Activated CD4-positive, alpha-beta T cell treated with anti-CD3 and anti-CD28 coated beads, Interleukin-2, amount 50 U/mL, for 24 hours (primary cell): ENCODE data around the gene MDGA2.

ENCODE experiments used
- DNase-seq, 2 donors: peaks; one replicate each; pipeline ENCODE4 v3.0.0-alpha.2; 2020; ENCODE audit warnings: low read depth in 1 of 2, low spot score in 1 of 2

MDGA2 gene

DNA sequence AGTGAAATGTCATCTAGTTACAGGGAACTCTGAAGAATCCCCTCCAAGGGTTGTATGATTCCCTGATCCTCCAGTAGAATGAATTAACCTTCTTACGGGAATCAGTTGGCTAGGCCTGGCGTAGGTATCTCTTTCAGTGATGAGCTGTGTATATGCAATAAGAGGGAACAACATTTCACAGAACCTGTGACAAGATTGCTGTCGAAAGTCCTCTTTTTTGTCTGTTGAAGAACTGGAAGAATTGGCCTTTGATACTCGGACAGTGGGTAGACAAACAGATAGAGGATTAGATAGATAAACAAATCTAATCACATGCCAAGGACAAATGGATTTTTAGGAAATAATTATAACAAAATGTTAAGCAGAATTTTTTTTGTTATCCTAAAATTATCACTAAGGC is 184.6 kb downstream of the MDGA2 start:
- no peak for DNase-seq

DNA sequence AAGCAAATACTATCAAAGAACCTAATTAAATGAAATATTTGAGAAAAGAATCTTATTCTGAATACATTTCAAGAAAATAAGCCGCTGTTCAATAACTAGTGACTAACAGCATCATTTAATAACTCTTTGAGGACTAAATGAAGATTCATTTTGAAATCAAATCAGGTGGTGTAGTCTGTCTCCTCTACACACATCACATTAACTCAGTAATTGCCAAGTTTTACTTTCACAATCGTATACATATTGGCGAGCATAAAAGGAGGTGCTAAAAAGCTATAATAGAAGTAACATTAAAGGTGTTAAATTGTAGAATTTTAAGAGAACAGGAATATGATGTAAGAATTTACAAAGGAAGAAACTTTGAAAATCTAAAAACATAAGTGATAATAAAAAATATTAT is 185.1 kb downstream of the MDGA2 start:
- no peak for DNase-seq

DNA sequence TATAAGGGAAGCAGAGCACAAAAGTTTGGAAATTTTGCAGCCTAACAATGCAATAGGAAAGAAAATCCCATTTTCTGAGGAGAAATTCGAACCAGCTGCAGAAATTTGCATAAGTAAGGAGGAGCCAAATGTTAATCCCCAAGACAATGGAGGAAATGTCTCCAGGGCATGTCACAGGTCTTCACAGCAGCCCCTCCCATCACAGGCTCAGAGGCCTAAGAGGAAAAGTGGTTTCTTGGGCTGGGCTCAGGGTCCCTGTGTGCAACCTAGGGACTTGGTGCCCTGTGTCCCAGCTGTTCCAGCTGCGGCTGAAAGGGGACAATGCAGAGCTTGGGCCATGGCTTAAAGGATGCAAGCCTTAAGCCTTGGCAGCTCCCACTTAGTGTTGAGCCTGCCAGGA is 190.0 kb downstream of the MDGA2 start:
- DNase-seq = no peak

DNA sequence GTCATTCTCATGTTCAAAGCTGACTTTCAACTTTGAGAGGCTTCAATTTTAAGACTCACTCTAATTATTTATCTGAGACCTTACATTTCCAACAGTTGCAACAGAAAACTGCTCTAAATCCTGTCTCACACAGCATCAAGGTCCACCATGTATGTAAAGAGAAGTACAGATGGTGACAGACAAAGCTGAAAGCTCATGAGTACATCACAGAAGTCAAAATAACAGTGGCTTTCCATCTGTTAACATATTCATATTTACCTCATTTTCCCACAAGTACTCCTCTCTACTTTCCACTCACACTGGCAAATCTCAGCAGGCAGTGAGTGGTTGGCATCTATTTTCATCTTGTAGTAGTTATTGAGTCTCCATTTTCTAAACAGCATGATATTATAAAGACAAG is 192.0 kb downstream of the MDGA2 start:
- no peak for DNase-seq

DNA sequence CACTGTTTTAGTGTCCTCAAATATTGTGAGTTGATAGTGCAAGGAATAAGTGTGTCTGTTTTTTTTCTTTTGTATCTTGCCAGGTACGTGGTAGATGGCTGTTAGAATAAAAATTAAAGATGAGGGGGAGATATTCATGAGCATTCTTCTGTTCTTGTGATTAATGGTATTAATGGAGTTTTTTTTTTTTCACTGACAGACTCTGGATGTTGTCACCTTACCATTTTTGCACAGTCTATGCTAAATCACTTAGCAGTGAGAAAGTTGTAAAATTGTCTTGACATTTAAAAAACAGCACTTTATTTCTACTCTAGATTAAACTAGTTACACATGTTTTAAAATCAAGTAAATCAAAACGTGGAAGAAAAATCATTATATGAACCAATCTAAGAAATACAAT is 204.3 kb downstream of the MDGA2 start:
- no peak for DNase-seq

DNA sequence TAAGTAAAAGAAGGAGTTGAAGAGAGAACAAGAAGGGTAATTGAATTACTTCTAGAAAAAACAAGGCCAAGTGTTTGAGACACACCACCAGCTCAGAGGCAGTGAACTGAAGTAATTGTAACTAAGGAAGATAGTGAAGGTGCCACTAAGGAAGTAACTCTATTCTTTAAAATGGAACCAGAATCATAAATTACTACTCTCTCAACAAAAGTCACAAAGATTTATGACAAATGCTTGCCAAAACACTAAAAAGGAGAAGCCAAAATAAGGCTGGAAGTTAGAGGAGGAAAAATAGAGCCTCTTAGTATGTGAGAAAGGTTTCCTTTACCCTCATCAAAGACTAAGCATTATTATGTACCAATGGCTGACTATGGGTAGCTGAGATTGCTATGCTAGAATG is 208.5 kb downstream of the MDGA2 start:
- DNase-seq = no peak

DNA sequence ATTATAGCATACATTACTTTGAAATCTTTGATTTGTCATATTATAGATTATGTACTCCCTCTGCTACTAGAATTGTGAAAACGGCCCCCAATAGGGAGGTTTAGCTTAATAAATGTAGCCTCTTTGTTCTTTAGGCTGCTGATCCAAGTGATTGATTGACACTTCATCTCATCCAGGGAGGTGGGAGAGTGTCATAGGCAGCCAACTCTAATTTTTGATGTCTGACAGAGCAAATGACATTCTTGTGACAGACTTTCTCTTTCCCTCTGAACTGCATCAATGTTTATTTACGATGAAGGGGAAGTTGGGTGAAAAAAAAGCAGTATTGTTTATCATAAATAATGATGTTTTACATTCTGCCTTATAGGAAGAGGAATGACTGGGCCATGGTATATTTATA is 221.4 kb downstream of the MDGA2 start:
- DNase-seq = no peak

DNA sequence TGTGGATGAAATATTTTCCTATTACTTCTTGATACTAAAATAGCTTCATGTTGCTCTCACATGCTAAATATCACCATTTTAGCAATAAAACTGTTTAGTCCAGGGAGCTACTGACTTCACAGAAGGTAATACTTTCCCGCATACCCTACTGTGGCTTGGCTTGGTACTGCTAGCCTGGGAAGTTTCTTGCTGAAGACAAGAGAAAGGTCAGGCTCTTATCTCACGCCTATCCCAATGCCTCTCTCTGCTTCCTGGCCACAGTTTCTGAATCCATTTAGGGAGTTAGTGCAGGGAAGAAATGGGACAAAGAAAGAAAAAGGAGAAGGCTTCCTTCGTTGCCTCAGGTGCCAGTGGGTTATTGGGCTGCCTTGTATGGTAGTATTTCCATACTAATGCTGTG is 228.3 kb downstream of the MDGA2 start:
- DNase-seq = no peak

DNA sequence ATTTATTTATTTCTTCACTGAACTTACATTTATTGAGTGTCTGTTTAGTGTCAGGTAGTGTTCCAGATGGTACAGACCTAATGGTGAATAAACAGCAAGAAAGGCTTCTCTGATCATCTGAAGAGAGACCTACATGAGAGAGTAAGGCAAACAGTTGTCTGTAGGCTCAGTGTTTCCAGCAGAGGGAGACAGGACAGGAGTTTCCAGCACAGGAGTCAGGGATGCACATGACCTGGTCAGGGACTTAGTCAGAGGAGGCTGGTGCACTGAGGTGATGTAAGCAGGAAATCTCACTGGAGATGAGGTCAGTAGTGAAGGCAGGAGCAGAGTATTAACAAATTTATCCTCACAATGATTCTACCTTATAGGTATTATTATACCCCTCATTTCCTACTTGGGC is 233.2 kb downstream of the MDGA2 start:
- no peak for DNase-seq

DNA sequence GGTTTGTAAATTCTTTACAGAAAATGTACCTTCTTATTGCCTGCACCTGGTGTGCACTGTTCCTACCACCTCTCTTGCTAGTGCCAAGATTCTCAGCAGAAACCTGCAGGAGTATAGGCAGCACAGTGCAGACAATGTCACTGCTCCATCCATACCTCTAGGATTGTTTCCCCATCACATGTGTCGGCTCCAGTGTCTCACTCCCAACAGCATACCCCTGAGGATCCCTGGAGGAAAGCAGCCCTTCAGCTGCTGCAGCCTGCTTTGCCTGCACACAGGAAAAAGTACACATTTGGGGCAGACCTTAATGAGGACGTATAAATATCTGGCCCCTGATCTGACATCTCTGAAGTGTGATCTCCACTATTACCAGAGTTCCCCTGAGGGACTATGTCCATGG is 235.5 kb downstream of the MDGA2 start:
- DNase-seq = no peak

DNA sequence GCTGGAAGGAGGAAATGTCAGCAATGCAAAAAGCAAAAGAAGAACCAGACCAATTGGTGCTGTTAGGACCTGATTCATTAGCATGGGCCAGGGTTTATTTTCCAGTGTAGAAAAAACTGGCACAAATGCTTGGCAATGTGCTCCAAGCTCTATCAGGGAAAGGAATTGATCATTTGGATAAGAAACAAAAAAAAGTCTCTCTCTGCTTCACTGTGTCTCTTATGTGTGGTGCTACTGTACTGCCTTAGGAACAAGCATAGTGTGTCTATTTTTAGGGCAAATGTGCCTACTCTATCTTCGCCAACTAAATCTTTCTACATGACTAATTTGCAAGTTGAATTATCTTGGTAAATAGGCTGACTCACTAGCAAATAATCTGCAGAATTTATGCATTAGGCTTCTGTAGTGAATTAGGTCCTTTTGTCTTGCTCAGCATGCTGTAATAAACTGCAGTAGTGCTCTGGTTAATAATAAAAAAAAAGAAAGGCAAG is 236.7 kb downstream of the MDGA2 start:
- no peak for DNase-seq

DNA sequence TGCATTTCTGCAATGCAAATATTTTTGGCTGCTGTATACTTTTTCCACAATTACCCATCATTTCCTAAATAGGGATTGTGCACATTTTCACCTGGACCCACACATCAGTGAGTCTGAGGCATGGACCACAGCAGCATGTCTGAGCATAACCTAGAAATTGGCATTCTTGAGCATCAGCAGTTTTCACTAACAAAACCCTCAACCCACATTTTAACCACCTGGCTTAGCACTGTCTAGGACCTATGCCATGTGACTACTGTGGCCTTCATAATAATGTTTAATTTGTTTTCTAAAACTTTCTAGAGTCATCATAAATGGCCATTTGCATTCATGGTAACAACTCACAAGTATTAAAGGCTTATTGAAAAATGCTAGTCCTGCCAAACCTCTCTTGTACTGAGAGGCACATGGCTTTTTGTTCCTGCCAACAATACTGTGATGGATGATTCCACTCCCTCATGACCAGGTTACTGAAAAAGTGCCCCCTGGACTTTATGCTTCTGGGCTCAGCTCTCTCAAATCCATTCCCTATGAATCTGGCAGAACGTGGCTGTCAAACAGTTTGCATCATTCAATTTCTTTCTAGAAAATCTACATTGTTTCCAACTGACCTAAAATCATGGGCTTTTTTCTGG is 240.0 kb downstream of the MDGA2 start:
- no peak for DNase-seq

DNA sequence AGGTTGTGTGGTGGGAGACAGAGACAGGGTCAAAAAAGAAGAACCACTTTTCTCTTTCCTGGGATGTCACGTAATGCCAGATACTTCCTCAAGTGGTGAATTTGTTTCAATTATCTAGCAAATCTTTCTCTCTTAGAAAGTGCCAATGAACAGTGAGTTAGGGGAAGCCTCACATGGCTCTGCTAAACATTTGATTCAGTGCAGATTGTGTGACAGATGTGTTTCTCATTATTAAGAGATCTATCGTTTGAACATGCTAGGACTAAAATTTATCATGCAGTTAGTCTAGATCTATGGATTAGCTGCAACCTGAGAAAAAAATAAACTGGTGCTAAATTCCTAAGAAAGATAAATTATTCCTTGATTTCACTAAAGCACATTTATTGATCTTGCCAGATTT is 247.8 kb downstream of the MDGA2 start:
- no peak for DNase-seq

DNA sequence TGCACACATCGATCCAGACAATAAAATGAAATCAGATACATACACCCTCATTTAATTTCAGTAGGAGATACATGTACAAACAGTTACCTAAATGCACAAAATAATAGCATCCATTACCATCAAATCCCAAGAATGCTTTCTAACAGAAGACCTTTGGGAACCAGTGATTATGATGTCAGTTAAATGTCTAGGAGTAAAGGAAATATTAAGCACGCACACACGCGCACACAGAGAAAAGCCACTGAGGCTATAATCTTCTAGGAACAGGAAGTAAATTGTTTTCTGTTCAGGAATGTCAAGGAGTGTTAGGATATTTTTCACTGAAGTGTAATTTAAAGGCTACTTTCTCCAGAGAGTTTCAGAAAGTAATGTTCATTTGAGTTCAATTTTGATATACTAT is 250.1 kb downstream of the MDGA2 start:
- DNase-seq = no peak

DNA sequence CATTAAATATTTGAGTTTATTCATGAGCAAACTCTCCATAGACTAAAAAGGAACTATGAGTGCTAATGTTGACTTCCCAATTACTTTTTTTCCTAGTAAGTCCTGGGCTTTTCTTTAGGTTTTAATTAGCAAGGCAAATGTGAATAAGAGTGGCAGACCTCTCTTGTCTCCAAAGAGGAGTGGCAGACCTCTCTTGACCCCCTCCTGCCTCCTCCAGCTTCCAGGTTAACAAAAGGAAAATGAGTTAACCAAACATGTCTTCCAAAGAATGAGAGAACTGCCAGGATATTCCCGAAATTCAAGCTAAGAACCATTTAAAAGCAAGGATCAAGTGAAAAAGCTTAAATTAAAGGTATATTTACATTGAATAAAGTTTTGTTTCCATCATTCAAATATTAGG is 253.2 kb downstream of the MDGA2 start:
- no peak for DNase-seq

DNA sequence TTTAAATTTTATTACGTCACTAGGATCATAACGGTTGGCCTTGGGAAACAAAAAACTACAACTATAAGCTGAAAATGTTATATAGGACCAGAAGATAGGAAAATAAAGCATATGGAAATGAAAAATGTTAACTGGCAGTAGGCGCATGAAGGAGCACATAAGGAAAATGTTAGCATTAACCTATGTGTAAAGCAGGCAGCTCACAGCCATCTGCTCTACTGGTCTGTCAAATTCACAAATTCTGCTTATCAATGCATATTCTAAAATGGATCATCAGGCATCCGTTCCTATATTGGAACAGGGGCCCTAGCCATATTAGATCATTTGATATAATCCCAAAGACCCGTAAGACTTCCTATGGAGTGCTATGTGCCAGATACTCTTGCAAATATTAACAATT is 263.9 kb downstream of the MDGA2 start:
- DNase-seq = no peak

DNA sequence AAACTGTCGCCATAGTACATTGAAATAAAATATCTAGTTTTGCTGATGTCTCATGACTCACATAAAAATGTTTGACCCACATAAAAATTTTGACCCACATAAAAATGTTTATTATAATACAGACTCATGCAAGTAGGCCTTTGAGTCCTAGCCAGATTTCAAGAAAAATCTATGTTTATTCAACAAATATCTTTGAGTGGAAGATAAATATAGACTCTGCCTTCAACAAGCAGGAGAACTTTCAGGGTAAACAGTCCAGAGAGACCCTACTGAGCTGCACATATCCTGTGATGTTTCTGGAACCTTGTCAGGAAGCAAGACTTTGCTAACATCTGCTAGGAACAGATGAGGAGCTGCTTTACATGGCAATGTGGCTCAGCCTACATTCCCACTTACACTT is 283.1 kb downstream of the MDGA2 start:
- DNase-seq = no peak

DNA sequence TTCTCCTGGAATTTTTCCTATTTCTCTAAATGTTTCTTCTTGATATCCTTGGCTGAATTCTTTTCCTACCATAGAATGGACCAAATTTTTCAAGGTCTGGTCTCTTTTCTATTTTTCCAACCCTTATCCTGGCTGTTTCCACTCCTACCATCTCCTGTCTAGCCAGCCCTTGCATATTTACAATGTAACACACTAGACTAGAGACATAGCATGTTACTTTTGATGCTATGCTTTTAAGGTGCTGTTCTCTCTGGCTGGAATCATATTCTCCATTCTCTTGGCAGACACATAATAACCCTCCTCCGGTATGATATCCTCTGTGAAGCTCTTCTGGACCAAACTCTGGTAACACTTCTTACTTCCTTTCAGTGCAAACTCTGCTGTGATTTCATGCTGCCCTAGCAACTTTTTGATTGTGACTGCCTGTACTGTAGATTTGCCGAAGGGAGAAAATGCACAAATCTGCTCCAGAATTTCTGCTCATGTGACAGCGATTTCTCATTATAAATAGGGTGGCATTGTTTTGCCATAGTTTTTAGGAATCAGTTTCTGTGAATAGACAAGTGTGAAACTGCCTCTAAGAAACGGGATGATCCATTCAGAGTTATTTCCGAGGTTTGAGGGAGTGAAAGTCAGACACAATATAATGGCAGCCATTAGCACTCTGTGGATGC is 284.4 kb downstream of the MDGA2 start:
- DNase-seq = no peak

DNA sequence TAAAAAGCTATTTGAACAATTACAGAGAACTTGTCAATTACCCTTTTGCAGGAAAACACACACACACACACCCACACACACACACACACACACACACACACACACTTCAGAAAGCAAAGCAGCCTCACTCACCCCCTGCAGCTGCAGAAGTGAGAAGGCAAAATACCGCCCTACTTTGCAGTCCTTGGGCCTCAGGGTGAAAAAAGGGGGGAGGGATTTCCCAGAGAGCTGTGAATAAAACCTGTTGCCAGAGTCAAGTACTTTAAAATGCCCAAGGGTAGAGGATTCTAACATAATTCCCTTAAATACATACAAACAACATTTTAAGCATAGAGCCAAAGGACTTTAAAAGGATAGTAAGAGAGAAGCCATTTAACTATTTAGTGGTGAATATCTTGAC is 285.9 kb downstream of the MDGA2 start:
- DNase-seq = no peak

DNA sequence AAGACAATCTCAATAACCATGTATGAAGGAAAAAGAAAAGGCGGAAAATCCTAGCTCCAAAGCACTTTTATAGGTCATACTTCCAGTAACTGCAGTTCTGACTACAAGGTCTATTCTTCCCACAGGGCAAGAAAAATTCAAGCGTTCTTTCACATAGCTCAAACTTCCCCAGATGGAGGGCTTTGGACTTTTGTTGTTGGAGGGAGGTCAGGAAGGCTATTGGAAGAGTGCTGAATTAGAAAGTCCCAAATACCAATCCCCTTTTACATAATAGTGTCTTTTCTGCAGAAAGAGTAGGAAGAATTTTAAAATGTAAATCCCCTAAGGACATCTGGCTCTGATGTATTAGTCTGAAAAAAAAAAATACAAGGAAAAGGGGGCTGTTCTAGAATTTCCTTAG is 309.4 kb downstream of the MDGA2 start:
- DNase-seq = no peak

DNA sequence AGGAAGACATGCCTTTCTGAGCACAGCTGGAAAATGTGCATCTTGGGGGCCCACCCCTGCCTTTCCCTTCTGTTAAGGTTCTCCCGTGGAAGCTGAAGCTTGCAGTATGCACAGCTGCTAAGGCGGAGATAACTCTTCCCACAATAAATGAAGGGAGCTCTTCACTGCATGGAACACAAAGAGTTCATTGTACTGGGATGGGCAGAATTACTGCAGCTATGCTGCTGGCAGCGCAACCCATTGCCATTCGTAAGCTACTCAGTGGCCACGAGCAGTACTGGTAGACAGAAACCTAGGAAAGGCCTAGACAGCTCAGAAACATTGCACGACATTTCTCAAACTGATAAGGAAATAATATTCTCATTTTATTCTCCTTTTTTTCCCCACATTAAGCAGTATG is 310.2 kb downstream of the MDGA2 start:
- DNase-seq = no peak

DNA sequence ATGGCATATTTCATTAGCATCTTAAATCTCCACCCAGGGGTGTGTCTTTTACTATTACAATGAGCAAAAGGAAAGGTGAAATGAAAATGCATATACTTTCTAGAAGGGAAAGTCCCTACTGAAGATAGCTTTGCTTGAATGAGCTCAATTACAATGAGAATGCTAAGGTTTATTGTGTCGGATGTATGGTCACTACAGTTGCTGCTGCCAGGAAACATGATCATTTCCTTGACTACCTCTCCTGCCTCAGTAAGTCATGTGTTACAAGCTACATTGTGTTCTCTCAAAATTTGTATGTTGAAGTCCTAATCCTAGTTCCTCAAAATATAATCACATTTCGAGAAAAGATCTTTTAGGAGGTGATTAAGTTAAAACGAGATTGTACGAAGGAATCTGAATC is 322.2 kb downstream of the MDGA2 start:
- DNase-seq = no peak

DNA sequence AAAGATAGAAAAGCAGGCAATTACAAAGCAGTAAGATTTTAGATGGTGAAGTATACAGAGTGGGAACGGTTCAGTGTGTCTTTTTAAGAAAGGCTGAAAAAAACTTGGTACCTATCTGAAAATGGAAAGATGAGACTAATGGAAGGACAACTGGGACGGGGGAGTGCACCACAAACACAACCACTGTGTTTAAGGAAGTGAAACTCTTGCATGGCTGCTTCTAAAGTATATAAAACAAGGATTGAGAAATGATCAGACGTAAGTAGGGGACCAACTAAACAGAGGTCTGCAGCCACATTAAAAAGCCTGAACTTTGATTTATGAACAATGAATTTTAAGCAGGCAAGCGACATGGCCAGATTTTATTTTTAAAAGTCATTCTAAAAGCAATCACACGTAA is 328.6 kb downstream of the MDGA2 start:
- DNase-seq = no peak
